B cell (primary cell): Measurements from ENCODE around the gene STAT4. TPM values are rescaled to one million over a fixed set of nuclear protein-coding genes. Genes with fewer than 3 reads are reported as not detected.

ENCODE experiments used
- ATAC-seq: fragments of 200-7000 bp; cut with Tn5 transposase; one replicate; pipeline ENCODE4 v1.10.0; 2021; ENCODE audit warnings: low read depth, mild to moderate bottlenecking, moderate number of reproducible peaks, moderate library complexity
- CTCF ChIA-PET: fragments of 350-600 bp; sonication (Branson Sonifier 250); formaldehyde crosslinking; loops from one replicate; lab custom pipeline; 2021; ENCODE audit warnings: antibody characterized with exemption, inconsistent platforms; lab: Charles Lee
- POLR2A ChIA-PET: fragments of 350-600 bp; sonication (Branson Sonifier 250); formaldehyde crosslinking; loops from one replicate; lab custom pipeline; 2021; ENCODE audit warnings: antibody characterized with exemption; lab: Charles Lee
- DNase-seq: peaks from one replicate; pipeline ENCODE4 v3.0.0; 2013
- H2AFZ ChIP-seq: 2 replicates; pipeline ENCODE4 v1.6.1; 2012; ENCODE audit warnings: mild to moderate bottlenecking, low read depth, low read length; ENCODE audit not compliant: insufficient read depth, poor library complexity, severe bottlenecking
- H3K27ac ChIP-seq, 2 donors: 1 replicate in 1 of 2; 2 replicates in 1 of 2; pipeline ENCODE4 v1.5.1; 2012 to 2013; ENCODE audit warnings: low read length in 2 of 2, mild to moderate bottlenecking in 2 of 2, moderate library complexity in 1 of 2
- H3K27me3 ChIP-seq, 4 experiments: fragments of 200-600 bp in 1 of 4; sonication (generic) in 1 of 4; replicated peaks in 1 of 4; 1 replicate in 2 of 4; 2 replicates in 2 of 4; pipeline versions ENCODE4 v1.6.1 to v1.7.0; 2013 to 2016; ENCODE audit warnings: low read length in 3 of 4, mild to moderate bottlenecking in 2 of 4, mixed read lengths in 1 of 4, moderate library complexity in 1 of 4; ENCODE audit not compliant: insufficient read depth in 4 of 4, control insufficient read depth in 3 of 4; ENCODE audit errors: control extremely low read depth in 1 of 4
- H3K36me3 ChIP-seq, 2 experiments: replicated peaks in 1 of 2; 1 replicate in 1 of 2; 2 replicates in 1 of 2; pipeline versions ENCODE4 v1.6.1 to v1.7.1; 2013; ENCODE audit warnings: low read length in 1 of 2; ENCODE audit not compliant: insufficient read depth in 2 of 2, control insufficient read depth in 1 of 2; ENCODE audit errors: control extremely low read depth in 1 of 2, extremely low read depth in 1 of 2
- H3K4me1 ChIP-seq, 2 donors: fragments of 200-600 bp in 1 of 2; sonication (generic) in 1 of 2; 1 replicate in 1 of 2; 2 replicates in 1 of 2; pipeline versions ENCODE4 v1.5.1 to v1.6.1; 2013 to 2017; ENCODE audit warnings: low read length in 2 of 2; ENCODE audit not compliant: control insufficient read depth in 2 of 2, insufficient read depth in 2 of 2
- H3K4me2 ChIP-seq: replicated peaks from 2 replicates; pipeline ENCODE3; 2012; ENCODE audit warnings: mild to moderate bottlenecking, low read depth, low read length; ENCODE audit not compliant: poor library complexity, severe bottlenecking
- H3K4me3 ChIP-seq, 5 experiments: fragments of 200-600 bp in 1 of 5; sonication (generic) in 1 of 5; 1 replicate in 3 of 5; 2 replicates in 2 of 5; pipeline versions ENCODE4 v1.5.1 to v1.7.0; 2011 to 2016; ENCODE audit warnings: low read length in 4 of 5, mild to moderate bottlenecking in 4 of 5, low read depth in 2 of 5, control low read depth in 1 of 5, moderate library complexity in 1 of 5; ENCODE audit not compliant: insufficient read depth in 1 of 5; ENCODE audit errors: control extremely low read depth in 1 of 5, extremely low read depth in 1 of 5
- H3K79me2 ChIP-seq: fragments of 200-600 bp; sonication (generic); one replicate; pipeline ENCODE4 v1.6.0; 2016; ENCODE audit warnings: low read length; ENCODE audit not compliant: control insufficient read depth, insufficient read depth
- H3K9ac ChIP-seq: fragments of 200-600 bp; sonication (generic); 2 replicates; pipeline ENCODE4 v1.6.1; 2017; ENCODE audit warnings: mild to moderate bottlenecking, low read length, moderate library complexity
- H3K9me3 ChIP-seq, 3 donors: one replicate each; pipeline versions ENCODE4 v1.6.1 to v1.7.1; 2013; ENCODE audit warnings: low read length in 2 of 3; ENCODE audit not compliant: control insufficient read depth in 2 of 3, insufficient read depth in 1 of 3; ENCODE audit errors: control extremely low read depth in 1 of 3
- H4K20me1 ChIP-seq: 2 replicates; pipeline ENCODE4 v1.6.0; 2012; ENCODE audit warnings: mild to moderate bottlenecking, low read length; ENCODE audit not compliant: insufficient read depth, control insufficient read depth, poor library complexity, severe bottlenecking
- H3K27ac Mint-ChIP-seq: one replicate; pipeline ENCODE4 v1.8.0; 2021; ENCODE audit warnings: mixed read lengths
- H3K27me3 Mint-ChIP-seq: one replicate; pipeline ENCODE4 v1.8.0; 2021; ENCODE audit warnings: mixed read lengths
- H3K4me1 Mint-ChIP-seq: one replicate; pipeline ENCODE4 v1.8.0; 2021; ENCODE audit warnings: mixed read lengths
- H3K4me3 Mint-ChIP-seq: one replicate; pipeline ENCODE4 v1.8.0; 2021; ENCODE audit warnings: mixed read lengths
- H3K9me3 Mint-ChIP-seq: one replicate; pipeline ENCODE4 v1.8.0; 2022; ENCODE audit warnings: mixed read lengths; ENCODE audit not compliant: insufficient read depth
- CTCF ChIP-seq: fragments of 200-600 bp; IDR thresholded peaks from one replicate; pipeline ENCODE4 v1.8.0; 2022; ENCODE audit warnings: antibody characterized with exemption, mild to moderate bottlenecking
- EZH2 ChIP-seq: IDR thresholded peaks from 2 replicates; pipeline ENCODE4 v1.6.1; 2012; ENCODE audit warnings: borderline replicate concordance, low read depth, mild to moderate bottlenecking, moderate library complexity, low read length; ENCODE audit not compliant: insufficient read depth, poor library complexity, severe bottlenecking
- WGBS: methylation state at CpG from one replicate; pipeline ENCODE4 v1.1.5; 2013; ENCODE audit warnings: missing lambda C conversion rate; ENCODE audit not compliant: insufficient coverage; 5-methylcytosine and 5-hydroxymethylcytosine counted together
- intact Hi-C: fragments of 100-400 bp; cut with micrococcal nuclease; formaldehyde crosslinking; loops from one replicate; pipeline ENCODE4 v1.10.0; 2022
- polyA plus RNA-seq: library from polyadenylated mRNA; depleted of rRNA; stranded (reverse); fragments of >200 nt; gene quantifications from 2 replicates; pipeline ENCODE4 v1.2.3, GENCODE V29; 2012
- total RNA-seq, 2 donors: library from RNA; stranded (reverse); fragments of 120-200 nt in 1 of 2; gene quantifications; 1 replicate in 1 of 2; 2 replicates in 1 of 2; pipeline versions ENCODE4 v1.2.3 to v1.2.4, GENCODE V29; 2013 to 2022

STAT4 gene
- total and polyA plus RNA-seq, 2 donors (not counting 1 experiment from before 2014, with no cell fraction given), result 2.0 to 62.1 TPM

DNA sequence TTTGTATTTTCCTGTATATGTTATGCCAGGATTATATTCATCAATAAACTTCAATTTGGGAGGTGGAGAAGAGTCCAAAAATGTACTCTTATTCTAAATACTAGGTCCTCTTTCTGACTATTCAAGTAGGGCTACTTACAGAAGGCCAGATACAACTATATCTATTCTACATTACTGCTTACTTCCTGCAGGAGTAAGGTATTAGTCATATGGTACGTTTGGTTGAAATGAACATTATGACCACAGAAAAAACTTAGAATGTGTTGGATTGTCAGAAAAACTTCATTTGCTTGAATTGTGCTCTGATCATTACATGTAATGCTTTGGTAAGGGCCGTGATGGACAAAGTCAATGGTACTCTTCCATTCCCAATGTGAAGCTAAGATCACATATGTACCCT is 35.0 kb downstream of the STAT4 start:
- Histone ChIP-seq H3K4me3 (no peak overlapping the region), H2AFZ (no peak overlapping the region), H3K36me3 (no peaks in the 10 kb centered on the region), H3K9ac (no peak overlapping the region), H3K27ac (no peak overlapping the region), H3K4me2 (no peak overlapping the region), H4K20me1 (no peaks in the 10 kb centered on the region), H3K27me3 (no peaks in the 10 kb centered on the region), H3K4me1 (peaks cover 4 to 5% of the 10 kb centered on the region in 2 donors), H3K79me2 (no peaks in the 10 kb centered on the region), H3K9me3 (no peaks in the 10 kb centered on the region)
- ATAC-seq (no peak), DNase-seq (no peak)
- Mint-ChIP-seq H3K27me3 (no peaks in the 10 kb centered on the region), H3K4me1 (peaks cover 13% of the 10 kb centered on the region), H3K9me3 (no peaks in the 10 kb centered on the region), H3K4me3 (no peak overlapping the region), H3K27ac (no peak overlapping the region)
- no CpG with 5 or more reads among the region's 2 CpGs for WGBS
- no peak for TF ChIP-seq EZH2
- no peak for TF ChIP-seq CTCF
- CTCF ChIA-PET, result interaction anchor here (1.2 kb wide), 1 partner anchor 63 kb away, joined by 4 read pairs; no protein-coding TSS in a partner anchor
- POLR2A ChIA-PET, result no interaction called here
- intact Hi-C loops, result no loop called here

- no peak overlapping the region for H3K4me2 ChIP-seq
- H3K36me3 ChIP-seq, result no peaks in the 10 kb centered on the region
- ATAC-seq (no peak), DNase-seq (peak; percentile 9)
- Mint-ChIP-seq H3K9me3 (no peaks in the 10 kb centered on the region), H3K27me3 (no peaks in the 10 kb centered on the region), H3K27ac (no peak overlapping the region), H3K4me1 (peaks cover 13% of the 10 kb centered on the region), H3K4me3 (no peak overlapping the region)
- ChIA-PET CTCF (interaction anchor here (0.6 to 1.2 kb wide), 2 partner anchors 40 to 63 kb away, joined by 3 to 4 read pairs; no protein-coding TSS in a partner anchor), POLR2A (no interaction called here)
- intact Hi-C loops, result no loop called here
- no peaks in the 10 kb centered on the region for H3K79me2 ChIP-seq
- no peak overlapping the region for H3K9ac ChIP-seq
- H3K4me1 ChIP-seq, result peaks cover 4 to 5% of the 10 kb centered on the region in 2 donors
- WGBS, result 79% methylated on average over 2 of the region's 3 CpGs
- no peaks in the 10 kb centered on the region for H4K20me1 ChIP-seq
- H3K4me3 ChIP-seq, result no peak overlapping the region
- no peaks in the 10 kb centered on the region for H3K9me3 ChIP-seq
- TF ChIP-seq EZH2 (no peak), CTCF (no peak)
- H3K27ac ChIP-seq, result no peak overlapping the region
- H3K27me3 ChIP-seq, result no peaks in the 10 kb centered on the region
- H2AFZ ChIP-seq, result no peak overlapping the region
These were observed 35.4 kb downstream of the STAT4 start for GRCh38 chr2:191115391-191115790.
